Endothelial cell of umbilical vein (primary cell): ENCODE results near the gene VIL1.

Source experiments
- CTCF ChIP-seq, 2 donors: IDR thresholded peaks; 1 replicate in 1 of 2; 2 replicates in 1 of 2; pipeline ENCODE4 v1.5.1; 2011; ENCODE audit warnings: low read length in 2 of 2, mild to moderate bottlenecking in 2 of 2, moderate library complexity in 2 of 2, control low read depth in 1 of 2, inconsistent platforms in 1 of 2, low read depth in 1 of 2; ENCODE audit not compliant: insufficient read depth in 1 of 2; ENCODE audit errors: extremely low read depth in 1 of 2
- EZH2 ChIP-seq: IDR thresholded peaks from 2 replicates; pipeline ENCODE4 v1.6.1; 2012; ENCODE audit warnings: borderline replicate concordance, low read depth, mild to moderate bottlenecking, moderate library complexity, low read length, inconsistent platforms; ENCODE audit not compliant: severe bottlenecking
- JUN ChIP-seq: IDR thresholded peaks from 2 replicates; pipeline ENCODE4 v1.6.1; 2011; ENCODE audit warnings: borderline replicate concordance, low read depth; ENCODE audit not compliant: insufficient read length, insufficient read depth
- POLR2A ChIP-seq: IDR thresholded peaks from 2 replicates; pipeline ENCODE4 v1.6.1; 2012; ENCODE audit warnings: low read depth, mild to moderate bottlenecking, control low read depth, low read length
- POLR2AphosphoS5 ChIP-seq: IDR thresholded peaks from 2 replicates; pipeline ENCODE4 v1.6.1; 2012; ENCODE audit warnings: low read depth, mild to moderate bottlenecking, control low read depth, low read length, moderate library complexity; ENCODE audit not compliant: insufficient read depth

GRCh38 chr2:218476676-218477075, 57.8 kb downstream of the VIL1 start:
- TF ChIP-seq CTCF (IDR thresholded peaks at IDR 0.05; ENCODE audit: extremely low read depth in 1 of 2, insufficient read depth in 1 of 2, low read depth in 1 of 2, low read length in 2 of 2) (no peak), POLR2A (no peak), POLR2AphosphoS5 (no peak), EZH2 (no peak), JUN (no peak)
